Esophagus muscularis mucosa (tissue), 4 donors: ENCODE data around the gene ATG13. TPM values are rescaled to one million over a fixed set of nuclear protein-coding genes. Genes with fewer than 3 reads are reported as not detected.

Experiments used
- DNase-seq: peaks from one replicate; pipeline ENCODE4 v3.0.0-alpha.2; 2017; ENCODE audit errors: extremely low spot score
- H3K27ac ChIP-seq, 4 donors: fragments of 200-600 bp; sonication (generic); replicated peaks in 1 of 4; 1 replicate in 3 of 4; 2 replicates in 1 of 4; pipeline ENCODE4 v1.5.1; 2016 to 2019; ENCODE audit warnings: mild to moderate bottlenecking in 1 of 4
- H3K27me3 ChIP-seq, 4 donors: fragments of 200-600 bp; sonication (generic); one replicate each; pipeline versions ENCODE4 v1.5.1 to v1.6.0; 2016 to 2019
- H3K36me3 ChIP-seq, 4 donors: fragments of 200-600 bp; sonication (generic); one replicate each; pipeline ENCODE4 v1.5.1; 2016 to 2019
- H3K4me1 ChIP-seq, 4 donors: fragments of 200-600 bp; sonication (generic); one replicate each; pipeline ENCODE4 v1.5.1; 2016 to 2019
- H3K4me3 ChIP-seq, 4 donors: fragments of 200-600 bp; sonication (generic); 1 replicate in 2 of 4; 2 replicates in 2 of 4; pipeline ENCODE4 v1.5.1; 2016 to 2019; ENCODE audit warnings: mild to moderate bottlenecking in 4 of 4, moderate library complexity in 1 of 4
- H3K9me3 ChIP-seq, 4 donors: fragments of 200-600 bp; sonication (generic); 1 replicate in 3 of 4; 2 replicates in 1 of 4; pipeline ENCODE4 v1.5.1; 2016 to 2019
- EP300 ChIP-seq: sonication (generic); formaldehyde crosslinking; IDR thresholded peaks from one replicate; pipeline ENCODE4 v1.6.1; 2017; ENCODE audit warnings: antibody characterized with exemption
- POLR2A ChIP-seq: fragments of 450-650 bp; IDR thresholded peaks from one replicate; pipeline ENCODE4 v1.6.1; 2017; ENCODE audit warnings: antibody characterized with exemption, moderate library complexity, mild to moderate bottlenecking, low read depth
- POLR2AphosphoS5 ChIP-seq, 2 donors: sonication (generic); formaldehyde crosslinking; IDR thresholded peaks; one replicate each; pipeline ENCODE4 v1.6.1; 2017; ENCODE audit warnings: antibody characterized with exemption in 2 of 2
- WGBS: methylation state at CpG from one replicate; pipeline ENCODE4 v1.1.5; 2018; 5-methylcytosine and 5-hydroxymethylcytosine counted together
- intact Hi-C: fragments of 100-400 bp; cut with DNase I; formaldehyde crosslinking; loops from one replicate; pipeline ENCODE4 v1.15.1; 2023
- total RNA-seq, 4 donors: library from RNA; depleted of rRNA; stranded (reverse); fragments of >200 nt; gene quantifications; one replicate each; pipeline versions ENCODE4 v1.1.0 to v1.2.1, GENCODE V29; 2016
- TF ChIP-seq, protein P1 (sequence below), 3 experiments: fragments of 200-600 bp in 2 of 3; fragments of 450-650 bp in 1 of 3; sonication (generic) in 2 of 3; IDR thresholded peaks; one replicate each; pipeline ENCODE4 v1.5.1; 2017 to 2019; ENCODE audit warnings: antibody characterized with exemption in 3 of 3, mild to moderate bottlenecking in 2 of 3, moderate library complexity in 1 of 3

Gene ATG13
- total RNA-seq, 4 donors from 2014 or later = 68.7 to 74.3 (median 72.1) TPM

- no peaks in the 10 kb centered on the region for H3K27me3 ChIP-seq
- peak overlapping the region; percentile 90 to 97 (median 96) for H3K27ac ChIP-seq
- H3K9me3 ChIP-seq = no peaks in the 10 kb centered on the region
- peak overlapping the region; percentile 66 to 92 (median 86) for H3K4me3 ChIP-seq
- peaks cover 0 to 32% (median 25%) of the 10 kb centered on the region in 4 donors for H3K36me3 ChIP-seq
- intact Hi-C loops = loop anchor here (2.0 kb wide), 1 partner anchor 227 kb away; the partner anchor contains the start of gene CHRM4
- WGBS = 4% methylated on average over 9 of the region's 9 CpGs
- TF ChIP-seq EP300 (no peak), POLR2A (no peak), POLR2AphosphoS5 (IDR thresholded peaks at IDR 0.05) (no peak)
- TF ChIP-seq, protein P1, sequence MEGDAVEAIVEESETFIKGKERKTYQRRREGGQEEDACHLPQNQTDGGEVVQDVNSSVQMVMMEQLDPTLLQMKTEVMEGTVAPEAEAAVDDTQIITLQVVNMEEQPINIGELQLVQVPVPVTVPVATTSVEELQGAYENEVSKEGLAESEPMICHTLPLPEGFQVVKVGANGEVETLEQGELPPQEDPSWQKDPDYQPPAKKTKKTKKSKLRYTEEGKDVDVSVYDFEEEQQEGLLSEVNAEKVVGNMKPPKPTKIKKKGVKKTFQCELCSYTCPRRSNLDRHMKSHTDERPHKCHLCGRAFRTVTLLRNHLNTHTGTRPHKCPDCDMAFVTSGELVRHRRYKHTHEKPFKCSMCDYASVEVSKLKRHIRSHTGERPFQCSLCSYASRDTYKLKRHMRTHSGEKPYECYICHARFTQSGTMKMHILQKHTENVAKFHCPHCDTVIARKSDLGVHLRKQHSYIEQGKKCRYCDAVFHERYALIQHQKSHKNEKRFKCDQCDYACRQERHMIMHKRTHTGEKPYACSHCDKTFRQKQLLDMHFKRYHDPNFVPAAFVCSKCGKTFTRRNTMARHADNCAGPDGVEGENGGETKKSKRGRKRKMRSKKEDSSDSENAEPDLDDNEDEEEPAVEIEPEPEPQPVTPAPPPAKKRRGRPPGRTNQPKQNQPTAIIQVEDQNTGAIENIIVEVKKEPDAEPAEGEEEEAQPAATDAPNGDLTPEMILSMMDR (IDR thresholded peaks at IDR 0.05) = no peak
- no peak for DNase-seq
- H3K4me1 ChIP-seq = peaks cover 18 to 65% (median 57%) of the 10 kb centered on the region in 4 donors
Observed at GRCh38 chr11:46617972-46618314, 590 bp downstream of the ATG13 start.

- intact Hi-C loops = no loop called here
- DNase-seq = no peak
- TF ChIP-seq EP300 (no peak), POLR2AphosphoS5 (IDR thresholded peaks at IDR 0.05) (no peak), POLR2A (no peak)
- TF ChIP-seq, protein P1 (IDR thresholded peaks at IDR 0.05) = no peak
- H3K4me1 ChIP-seq = peaks cover 18 to 64% (median 53%) of the 10 kb centered on the region in 4 donors
- no peak overlapping the region for H3K27ac ChIP-seq
- 79% methylated on average over 6 of the region's 6 CpGs for WGBS
- H3K27me3 ChIP-seq = no peaks in the 10 kb centered on the region
- peaks cover 0 to 41% (median 30%) of the 10 kb centered on the region in 4 donors for H3K36me3 ChIP-seq
- peak overlapping the region; percentile 34 to 92 (median 78) for H3K4me3 ChIP-seq
- no peaks in the 10 kb centered on the region for H3K9me3 ChIP-seq
Observed at GRCh38 chr11:46618837-46619236, 1.5 kb downstream of the ATG13 start.

DNA sequence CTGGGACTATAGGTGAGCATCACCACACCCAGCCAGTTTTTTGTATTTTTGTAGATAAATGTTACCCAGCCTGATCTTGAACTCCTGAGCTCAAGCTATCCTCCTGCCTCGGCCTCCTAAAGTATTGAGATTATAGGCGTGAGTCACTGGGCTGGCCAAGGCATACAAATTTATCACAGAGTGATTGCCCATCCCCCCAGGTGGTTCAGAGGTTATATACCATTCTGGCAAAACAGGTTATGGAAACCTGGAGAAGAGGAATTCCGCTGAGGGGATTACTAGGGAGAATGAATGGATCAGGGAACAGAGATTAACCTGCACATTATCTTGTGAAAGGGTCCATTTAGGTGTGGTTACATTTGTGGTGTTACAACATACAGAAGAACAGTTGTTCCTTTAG lies 8.1 kb downstream of the ATG13 start:
- intact Hi-C loops = no loop called here

DNA sequence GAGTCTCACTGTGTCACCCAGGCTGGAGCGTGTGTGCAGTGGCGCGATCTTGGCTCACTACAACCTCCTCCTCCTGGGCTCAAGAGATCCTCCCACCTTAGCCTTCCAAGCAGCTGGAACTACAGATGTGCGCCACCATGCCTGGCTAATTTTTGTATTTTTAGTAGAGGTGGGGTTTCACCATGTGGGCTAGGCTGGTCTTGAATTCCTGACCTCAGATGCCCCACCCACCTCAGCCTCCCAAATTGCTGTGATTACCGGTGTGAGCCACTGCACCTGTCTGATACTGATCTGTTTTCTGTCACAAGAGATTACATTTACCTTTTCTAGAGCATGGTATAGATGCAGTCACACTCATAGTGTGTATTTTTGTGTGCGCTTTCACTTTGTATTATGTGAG lies 11.6 kb downstream of the ATG13 start:
- DNase-seq = no peak
- intact Hi-C loops = no loop called here
- Histone ChIP-seq H3K9me3 (no peaks in the 10 kb centered on the region), H3K27ac (no peak overlapping the region), H3K4me1 (peaks cover 0 to 4% (median 0%) of the 10 kb centered on the region in 4 donors), H3K4me3 (no peak overlapping the region), H3K27me3 (no peaks in the 10 kb centered on the region), H3K36me3 (peaks cover 20 to 84% (median 68%) of the 10 kb centered on the region in 4 donors)
- TF ChIP-seq, protein P1 (IDR thresholded peaks at IDR 0.05) = no peak
- TF ChIP-seq EP300 = no peak
- TF ChIP-seq POLR2AphosphoS5 (IDR thresholded peaks at IDR 0.05) = no peak
- no peak for TF ChIP-seq POLR2A
- WGBS = 84% methylated on average over 6 of the region's 6 CpGs

More for the DNA sequence above, 8.1 kb downstream of the ATG13 start:
- Histone ChIP-seq H3K36me3 (peaks cover 6 to 90% (median 71%) of the 10 kb centered on the region in 4 donors), H3K27me3 (no peaks in the 10 kb centered on the region), H3K4me1 (peaks cover 0 to 18% (median 5%) of the 10 kb centered on the region in 4 donors), H3K27ac (no peak overlapping the region), H3K9me3 (no peaks in the 10 kb centered on the region), H3K4me3 (no peak overlapping the region)
- 96% methylated on average over 3 of the region's 3 CpGs for WGBS
- TF ChIP-seq, protein P1 (IDR thresholded peaks at IDR 0.05) = no peak
- TF ChIP-seq POLR2A (no peak), EP300 (no peak)
- no peak for DNase-seq

GRCh38 chr11:46630237-46630636 lies 12.9 kb downstream of the ATG13 start:
- peaks cover 20 to 81% (median 67%) of the 10 kb centered on the region in 4 donors for H3K36me3 ChIP-seq
- TF ChIP-seq POLR2A = no peak
- no peak for TF ChIP-seq POLR2AphosphoS5 (IDR thresholded peaks at IDR 0.05)
- TF ChIP-seq, protein P1 (IDR thresholded peaks at IDR 0.05) = no peak
- no peak for TF ChIP-seq EP300
- no peak for DNase-seq
- H3K27ac ChIP-seq = no peak overlapping the region
- H3K9me3 ChIP-seq = no peaks in the 10 kb centered on the region
- intact Hi-C loops = no loop called here
- peaks cover 0 to 4% (median 0%) of the 10 kb centered on the region in 4 donors for H3K4me1 ChIP-seq
- WGBS = 100% methylated on average over 1 of the region's 1 CpG
- H3K27me3 ChIP-seq = no peaks in the 10 kb centered on the region
- H3K4me3 ChIP-seq = no peak overlapping the region
